Measurements from ENCODE around the gene CDC7.

DNA sequence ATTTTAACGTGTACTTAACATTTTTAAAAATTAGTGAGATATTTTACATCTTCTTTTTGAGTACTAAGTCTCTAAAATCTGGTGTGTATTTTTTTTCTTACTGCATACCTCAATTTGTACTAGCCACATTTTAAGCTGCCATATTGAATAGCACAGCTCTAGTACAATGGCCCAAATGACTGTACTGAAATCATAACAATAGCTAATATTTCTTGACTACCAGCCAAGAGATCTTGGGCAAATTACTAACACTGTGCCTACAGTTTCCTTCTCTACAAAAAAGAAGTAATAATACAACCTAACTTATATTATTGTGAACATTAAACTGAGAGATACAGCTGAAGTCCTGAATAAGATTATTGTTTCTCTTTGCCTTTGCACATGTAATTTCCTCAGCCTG lies 57.2 kb downstream of the CDC7 start:
- TF ChIP-seq, protein P1, sequence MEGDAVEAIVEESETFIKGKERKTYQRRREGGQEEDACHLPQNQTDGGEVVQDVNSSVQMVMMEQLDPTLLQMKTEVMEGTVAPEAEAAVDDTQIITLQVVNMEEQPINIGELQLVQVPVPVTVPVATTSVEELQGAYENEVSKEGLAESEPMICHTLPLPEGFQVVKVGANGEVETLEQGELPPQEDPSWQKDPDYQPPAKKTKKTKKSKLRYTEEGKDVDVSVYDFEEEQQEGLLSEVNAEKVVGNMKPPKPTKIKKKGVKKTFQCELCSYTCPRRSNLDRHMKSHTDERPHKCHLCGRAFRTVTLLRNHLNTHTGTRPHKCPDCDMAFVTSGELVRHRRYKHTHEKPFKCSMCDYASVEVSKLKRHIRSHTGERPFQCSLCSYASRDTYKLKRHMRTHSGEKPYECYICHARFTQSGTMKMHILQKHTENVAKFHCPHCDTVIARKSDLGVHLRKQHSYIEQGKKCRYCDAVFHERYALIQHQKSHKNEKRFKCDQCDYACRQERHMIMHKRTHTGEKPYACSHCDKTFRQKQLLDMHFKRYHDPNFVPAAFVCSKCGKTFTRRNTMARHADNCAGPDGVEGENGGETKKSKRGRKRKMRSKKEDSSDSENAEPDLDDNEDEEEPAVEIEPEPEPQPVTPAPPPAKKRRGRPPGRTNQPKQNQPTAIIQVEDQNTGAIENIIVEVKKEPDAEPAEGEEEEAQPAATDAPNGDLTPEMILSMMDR (IDR thresholded peaks at IDR 0.05), result no peak
- TF ChIP-seq, protein P2, sequence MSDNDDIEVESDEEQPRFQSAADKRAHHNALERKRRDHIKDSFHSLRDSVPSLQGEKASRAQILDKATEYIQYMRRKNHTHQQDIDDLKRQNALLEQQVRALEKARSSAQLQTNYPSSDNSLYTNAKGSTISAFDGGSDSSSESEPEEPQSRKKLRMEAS (IDR thresholded peaks at IDR 0.05; ENCODE audit: low read depth), result no peak
- TF ChIP-seq EP300 (IDR thresholded peaks at IDR 0.05; ENCODE audit: borderline replicate concordance in 1 of 2, low read depth in 1 of 2, low read length in 1 of 2) (no peak), RXRA (IDR thresholded peaks at IDR 0.05; ENCODE audit: borderline replicate concordance, low read depth) (no peak)
- TF ChIP-seq, protein P3, sequence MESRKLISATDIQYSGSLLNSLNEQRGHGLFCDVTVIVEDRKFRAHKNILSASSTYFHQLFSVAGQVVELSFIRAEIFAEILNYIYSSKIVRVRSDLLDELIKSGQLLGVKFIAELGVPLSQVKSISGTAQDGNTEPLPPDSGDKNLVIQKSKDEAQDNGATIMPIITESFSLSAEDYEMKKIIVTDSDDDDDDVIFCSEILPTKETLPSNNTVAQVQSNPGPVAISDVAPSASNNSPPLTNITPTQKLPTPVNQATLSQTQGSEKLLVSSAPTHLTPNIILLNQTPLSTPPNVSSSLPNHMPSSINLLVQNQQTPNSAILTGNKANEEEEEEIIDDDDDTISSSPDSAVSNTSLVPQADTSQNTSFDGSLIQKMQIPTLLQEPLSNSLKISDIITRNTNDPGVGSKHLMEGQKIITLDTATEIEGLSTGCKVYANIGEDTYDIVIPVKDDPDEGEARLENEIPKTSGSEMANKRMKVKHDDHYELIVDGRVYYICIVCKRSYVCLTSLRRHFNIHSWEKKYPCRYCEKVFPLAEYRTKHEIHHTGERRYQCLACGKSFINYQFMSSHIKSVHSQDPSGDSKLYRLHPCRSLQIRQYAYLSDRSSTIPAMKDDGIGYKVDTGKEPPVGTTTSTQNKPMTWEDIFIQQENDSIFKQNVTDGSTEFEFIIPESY (IDR thresholded peaks at IDR 0.05; ENCODE audit: borderline replicate concordance, low read depth), result no peak

All from SK-N-SH (cell line).